HG02852 (cell line): ENCODE data around the gene UCN2.

Source experiments
- ATAC-seq: cut with Tn5 transposase; IDR thresholded peaks from one replicate; pipeline ENCODE4 v1.9.1; 2021; ENCODE audit warnings: mild to moderate bottlenecking, moderate library complexity; ENCODE audit not compliant: unreplicated experiment

UCN2 gene

DNA sequence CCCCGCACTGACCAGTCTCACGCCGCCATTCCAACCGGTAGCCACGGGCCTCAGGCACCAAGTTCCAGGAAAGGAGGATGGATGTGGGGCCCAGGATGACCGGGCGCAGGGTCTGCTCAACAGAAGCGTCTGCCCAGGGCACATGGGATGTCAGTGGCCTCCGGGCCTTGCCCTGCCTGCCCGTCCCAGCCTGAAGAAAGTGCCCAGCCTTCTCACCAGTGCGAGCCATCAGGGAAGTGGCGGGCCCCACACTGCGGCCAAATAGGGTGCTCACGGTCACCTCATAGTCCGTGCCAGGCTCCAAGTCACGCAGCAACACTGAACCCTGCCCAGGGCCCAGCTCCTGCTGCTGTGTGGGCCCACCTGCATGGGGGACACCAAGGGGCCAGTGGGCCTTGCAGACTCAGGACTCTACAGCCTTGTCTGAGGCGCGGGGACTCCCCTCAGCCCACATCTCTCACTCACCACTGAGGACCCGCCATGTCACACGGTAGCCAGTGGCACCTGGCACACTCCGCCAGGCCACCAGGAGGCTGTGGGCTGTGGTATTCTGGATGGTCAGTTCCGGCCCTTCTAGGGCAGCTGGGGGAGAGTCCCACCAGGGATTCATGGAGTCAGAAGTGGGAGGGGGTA, 28.4 kb upstream of the UCN2 start:
- no peak for ATAC-seq

DNA sequence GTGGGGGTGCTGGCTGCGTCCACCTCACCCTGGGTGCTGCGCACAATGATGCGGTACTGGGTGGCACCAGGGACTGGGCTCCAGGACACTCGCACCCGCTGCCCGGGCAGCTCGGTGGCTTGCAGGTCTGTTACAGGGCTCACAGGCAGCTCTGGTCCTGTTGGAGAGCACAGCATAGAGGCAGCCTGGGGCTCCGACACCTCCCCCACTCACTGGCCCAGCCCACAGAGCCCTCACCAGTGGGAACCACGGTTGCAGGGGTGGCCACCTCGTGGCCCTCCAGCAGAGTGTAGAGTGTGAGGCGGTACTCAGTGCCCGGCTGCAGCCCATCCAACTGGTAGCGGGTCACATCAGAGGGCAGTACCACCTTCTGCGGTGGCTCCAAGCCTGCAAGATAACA, 27.9 kb upstream of the UCN2 start:
- no peak for ATAC-seq

DNA sequence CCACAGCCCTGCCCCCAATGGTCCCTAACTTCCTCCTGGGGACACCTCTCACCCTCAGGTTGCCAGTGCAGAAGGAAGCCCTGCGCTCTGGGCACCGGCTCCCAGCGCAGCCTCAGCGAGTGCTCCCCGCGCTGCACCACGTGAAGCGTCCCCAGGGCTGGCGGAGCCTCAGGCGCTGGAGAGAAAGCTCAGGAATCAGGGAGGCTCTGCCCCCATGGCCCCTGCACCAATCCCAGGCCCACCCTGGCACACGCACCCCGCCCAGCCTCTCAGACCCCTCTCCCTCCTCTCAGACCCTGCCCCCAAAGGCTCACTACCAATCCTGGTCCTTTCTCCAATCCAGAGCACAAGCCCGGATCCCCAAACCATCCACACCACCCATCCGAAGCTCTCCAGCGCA, 24.6 kb upstream of the UCN2 start:
- no peak for ATAC-seq

DNA sequence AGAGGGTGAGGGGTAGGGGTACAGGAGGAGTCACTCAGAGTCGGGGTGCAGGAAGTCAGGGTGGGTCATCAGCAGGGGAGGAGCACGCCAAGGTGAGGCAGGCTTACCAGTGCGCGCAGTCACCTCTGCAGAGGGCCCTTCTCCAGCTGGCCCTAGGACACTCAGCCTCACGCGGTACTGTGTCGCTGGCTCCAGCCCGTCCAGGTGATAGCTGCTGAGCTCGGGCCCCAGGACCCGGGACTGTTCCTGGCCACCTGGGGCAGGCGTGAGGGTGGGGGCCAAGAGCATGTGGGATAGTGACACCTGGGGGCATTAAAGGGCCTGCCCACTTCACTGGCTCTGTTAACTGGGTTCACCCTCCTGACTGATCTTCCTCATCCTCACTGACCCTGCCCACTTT, 24.1 kb upstream of the UCN2 start:
- no peak for ATAC-seq

DNA sequence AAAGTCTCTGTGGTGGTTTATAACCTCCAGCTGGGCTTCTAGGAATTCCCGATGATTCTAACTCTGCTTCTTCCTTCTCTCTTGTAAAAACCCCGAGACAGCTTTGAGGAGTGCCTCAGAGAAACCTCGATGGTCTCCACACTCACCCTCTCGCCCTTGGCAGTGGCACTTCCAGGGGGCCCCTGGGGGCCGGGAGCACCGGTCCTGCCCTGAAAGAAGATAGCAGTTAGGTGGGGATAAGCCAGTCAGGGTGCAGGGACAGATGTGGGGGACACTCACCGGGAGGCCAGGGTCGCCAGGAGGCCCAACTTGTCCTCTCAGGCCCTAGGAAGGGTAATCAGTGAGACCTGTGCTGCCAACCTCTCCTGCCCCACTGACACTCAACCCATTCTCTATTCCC, 21.8 kb upstream of the UCN2 start:
- ATAC-seq: no peak

DNA sequence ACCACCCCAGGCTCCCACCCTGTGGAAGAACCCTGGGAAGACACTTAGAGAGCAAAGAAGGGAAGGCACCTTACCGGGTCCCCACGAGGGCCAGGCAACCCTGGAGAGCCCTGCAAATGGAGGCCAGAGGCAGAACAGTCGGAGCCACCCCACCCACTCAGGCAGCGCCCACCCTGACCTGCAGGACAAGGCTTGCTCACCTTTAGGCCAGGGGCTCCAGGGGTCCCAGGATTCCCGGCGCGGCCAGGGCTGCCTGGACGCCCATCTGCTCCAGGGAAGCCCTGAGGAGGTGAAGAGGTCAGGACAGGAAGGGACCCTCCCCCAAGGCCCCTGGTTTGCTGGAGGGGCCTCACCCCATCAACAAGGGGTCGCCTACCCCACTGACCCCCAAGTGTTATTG, 21.3 kb upstream of the UCN2 start:
- ATAC-seq: no peak

DNA sequence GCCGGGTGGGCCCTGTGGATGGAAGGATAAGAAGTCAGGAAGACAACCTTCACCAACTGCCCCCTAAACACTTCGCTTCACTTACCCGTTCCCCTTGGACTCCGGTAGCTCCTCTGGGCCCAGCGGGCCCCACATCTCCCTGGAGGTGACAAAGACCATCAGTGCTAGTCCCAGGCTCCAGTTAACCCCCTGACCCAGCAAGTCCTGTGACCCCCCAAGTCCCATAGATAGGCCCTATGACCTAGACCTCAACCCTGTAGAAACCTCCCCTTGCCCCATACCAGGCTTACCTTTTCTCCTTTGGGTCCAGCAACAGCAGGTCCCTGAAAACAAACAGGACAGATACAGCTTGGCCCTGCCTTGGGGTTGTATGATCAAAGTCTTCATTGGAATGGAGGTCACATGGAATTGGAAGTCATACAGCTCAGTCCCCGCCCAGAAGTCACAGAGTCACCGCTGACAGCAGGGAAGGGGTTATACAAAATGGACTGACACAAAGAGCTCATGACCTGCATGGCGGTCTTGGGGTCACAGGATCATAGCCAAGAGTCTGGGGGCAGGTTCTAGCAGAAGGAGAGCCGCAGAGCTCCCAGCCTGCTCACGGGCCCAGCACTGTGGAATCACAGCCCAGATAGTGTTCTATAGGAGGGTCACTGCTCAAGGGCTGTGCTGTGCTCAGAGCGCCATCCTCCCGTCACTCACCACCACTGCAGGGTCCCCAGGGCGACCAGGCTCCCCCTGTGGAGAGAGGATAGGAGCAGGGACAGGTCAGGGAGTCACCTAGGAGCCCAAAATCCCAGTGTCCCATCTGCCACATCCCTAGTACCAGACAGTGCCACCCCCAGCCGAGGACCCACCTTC, 18.3 kb upstream of the UCN2 start:
- no peak for ATAC-seq

DNA sequence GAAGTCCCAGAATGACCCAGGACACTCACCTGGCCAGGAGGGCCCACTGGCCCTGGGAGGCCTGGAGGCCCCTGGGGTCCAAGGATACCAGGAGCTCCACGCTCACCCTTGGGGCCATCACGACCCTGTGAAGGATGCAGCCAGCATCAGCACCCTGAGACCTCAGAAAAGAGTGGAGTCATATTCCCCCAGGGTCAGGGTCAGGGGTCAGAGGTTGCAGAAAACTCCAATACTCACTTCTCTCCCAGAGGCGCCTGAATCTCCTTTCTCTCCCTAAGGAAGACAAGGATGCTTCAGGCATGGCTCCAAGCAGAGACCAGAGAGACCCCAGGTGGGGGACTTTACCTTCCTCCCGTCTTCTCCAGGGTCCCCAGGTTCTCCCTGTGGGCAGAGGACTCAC, 13.1 kb upstream of the UCN2 start:
- ATAC-seq: no peak

DNA sequence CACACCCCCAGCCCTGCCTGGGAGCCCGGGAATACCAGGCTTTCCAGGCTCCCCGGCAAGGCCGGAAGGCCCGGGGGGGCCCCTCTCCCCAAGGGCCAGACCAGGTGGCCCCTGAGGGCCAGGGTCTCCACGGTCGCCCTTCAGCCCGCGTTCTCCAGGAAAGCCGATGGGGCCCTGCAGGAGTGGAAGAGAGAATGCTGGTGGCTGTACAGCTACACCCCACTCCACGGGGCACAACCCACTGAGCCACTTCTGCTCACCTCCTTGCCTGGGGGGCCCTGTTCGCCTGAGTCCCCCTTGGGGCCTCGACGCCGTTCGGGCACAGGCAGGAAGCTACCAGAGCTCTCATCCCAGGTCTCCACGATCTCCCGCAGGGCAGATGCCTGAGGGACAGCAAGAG, 11.8 kb upstream of the UCN2 start:
- ATAC-seq: no peak

DNA sequence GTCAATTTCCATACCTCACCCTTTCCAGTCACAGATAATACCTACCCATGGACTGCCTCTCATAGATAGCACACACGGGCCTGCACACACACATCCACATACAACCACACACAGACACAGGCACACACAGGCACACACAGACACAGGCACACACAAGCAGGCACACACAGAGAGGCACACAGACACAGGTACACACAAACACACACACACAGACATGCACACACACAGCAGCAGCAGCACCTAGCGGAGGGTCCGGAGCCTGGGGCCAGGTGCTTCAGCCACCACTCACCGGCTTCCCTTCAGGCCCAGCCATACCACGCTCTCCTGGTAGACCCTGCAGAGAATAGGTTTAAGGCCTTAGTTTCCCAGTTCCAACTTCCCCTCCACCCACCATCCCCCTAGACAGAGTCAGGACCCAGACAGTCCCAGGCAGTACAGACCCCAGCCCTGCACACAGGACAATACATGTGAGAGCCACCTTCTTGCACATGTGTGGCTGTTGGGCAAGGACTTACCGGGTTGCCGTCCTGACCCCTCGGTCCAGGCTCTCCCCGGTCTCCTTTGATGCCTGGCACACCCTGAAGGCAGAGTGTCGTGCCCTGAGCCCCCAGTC, 10.5 kb upstream of the UCN2 start:
- no peak for ATAC-seq

DNA sequence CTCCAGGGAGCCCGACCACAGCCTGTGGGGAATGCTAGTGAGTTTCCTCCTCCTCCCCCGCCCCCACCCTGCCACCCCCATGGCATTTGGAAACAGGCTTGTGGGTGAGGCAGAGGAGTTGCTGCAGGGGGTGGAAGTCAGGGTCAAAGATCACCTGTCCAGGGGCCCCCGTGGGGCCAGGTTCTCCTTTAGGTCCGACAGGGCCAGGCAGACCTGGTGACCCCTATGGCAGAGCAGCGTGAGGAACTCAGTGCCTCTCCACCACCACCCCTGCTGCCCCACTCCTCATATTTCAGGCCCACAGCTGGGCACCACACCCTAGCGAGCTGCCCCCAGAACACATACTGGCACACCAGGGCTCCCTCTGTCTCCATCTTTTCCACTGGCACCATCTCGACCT, 8.9 kb upstream of the UCN2 start:
- ATAC-seq: no peak

DNA sequence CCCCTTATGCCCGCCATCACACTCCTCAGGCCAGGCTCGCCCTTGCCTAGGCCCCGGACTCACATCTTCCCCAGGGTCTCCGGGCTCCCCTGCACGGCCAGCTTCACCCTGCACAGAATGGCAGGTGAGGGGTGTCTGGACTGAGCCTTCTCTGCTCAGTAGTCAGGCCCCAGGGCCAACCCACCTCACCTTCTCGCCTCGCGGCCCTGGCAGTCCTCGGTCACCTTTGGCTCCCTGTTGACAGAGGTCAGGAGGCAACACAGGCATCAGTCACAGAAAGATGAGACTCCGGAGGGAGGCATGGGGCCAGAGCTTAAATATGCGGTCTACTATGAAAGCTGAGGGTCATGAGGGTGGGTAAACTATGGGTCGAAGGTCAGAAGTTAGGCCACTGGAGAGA, 8.4 kb upstream of the UCN2 start:
- no peak for ATAC-seq

DNA sequence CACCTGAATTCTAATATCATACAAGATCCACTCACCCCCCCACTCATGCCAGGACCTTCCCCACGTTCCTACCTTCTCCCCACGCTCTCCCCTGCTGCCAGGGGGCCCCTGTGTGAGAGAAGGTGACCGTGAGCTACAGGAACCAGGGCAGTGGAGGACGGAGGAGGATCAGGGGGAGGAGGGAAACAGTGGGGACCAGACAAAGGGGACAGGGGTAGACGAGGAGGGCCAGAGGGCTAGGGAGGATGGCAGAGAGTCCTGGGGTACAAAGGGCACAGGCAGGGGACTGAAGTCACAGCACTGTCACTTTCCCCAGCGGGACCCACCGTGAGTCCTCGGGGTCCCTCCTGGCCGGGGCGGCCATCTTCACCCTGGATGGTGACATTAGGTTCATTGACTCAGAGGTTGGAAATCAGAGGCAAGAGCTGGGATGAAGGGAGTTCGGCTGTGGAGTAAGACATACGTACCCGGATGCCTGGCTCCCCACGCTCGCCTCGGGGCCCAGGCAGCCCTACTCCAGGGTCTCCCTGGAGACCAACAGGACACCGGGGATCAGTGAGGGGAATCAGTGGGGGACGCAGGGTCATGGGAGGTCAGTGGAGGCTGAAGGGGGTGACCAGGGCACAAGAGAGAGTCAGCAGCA, 6.3 kb upstream of the UCN2 start:
- no peak for ATAC-seq

DNA sequence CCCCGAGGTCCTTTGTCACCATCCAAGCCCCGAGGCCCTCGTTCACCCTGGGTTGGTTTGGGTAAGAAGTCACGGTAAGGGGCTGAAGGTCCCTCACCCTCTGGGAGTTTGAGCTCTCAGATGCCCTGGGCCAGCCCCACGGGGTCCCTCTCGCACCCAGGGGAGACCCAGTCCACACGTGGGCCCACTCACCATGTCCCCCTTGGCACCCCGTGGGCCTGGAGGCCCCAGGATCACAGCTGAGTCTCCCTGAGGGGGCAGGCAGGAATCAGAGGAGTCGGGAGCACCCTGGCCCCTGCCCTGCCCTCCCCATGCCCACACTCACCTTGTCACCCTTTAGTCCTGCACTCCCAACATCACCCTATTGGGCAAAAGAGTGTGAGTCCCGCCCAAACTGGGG, 5.8 kb upstream of the UCN2 start:
- no peak for ATAC-seq

DNA sequence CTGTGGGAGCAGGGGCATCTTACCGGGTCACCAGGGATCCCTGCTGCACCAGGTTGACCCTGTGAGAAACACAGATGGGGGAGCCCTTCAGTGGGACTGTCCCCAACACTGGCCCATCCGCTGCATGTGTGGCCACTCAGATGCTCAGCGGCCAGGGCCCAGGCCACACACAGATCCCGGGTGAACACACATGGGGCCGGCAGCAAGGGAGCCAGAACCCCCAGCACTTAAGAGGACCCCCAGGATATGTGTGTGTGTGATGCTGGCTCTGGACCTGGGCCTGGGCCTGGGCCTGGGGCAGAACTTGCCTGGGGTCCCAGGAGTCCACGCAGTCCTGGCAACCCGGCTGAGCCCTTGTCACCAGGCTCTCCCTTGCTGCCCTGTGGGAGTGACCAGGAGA, 4.9 kb upstream of the UCN2 start:
- ATAC-seq: no peak

DNA sequence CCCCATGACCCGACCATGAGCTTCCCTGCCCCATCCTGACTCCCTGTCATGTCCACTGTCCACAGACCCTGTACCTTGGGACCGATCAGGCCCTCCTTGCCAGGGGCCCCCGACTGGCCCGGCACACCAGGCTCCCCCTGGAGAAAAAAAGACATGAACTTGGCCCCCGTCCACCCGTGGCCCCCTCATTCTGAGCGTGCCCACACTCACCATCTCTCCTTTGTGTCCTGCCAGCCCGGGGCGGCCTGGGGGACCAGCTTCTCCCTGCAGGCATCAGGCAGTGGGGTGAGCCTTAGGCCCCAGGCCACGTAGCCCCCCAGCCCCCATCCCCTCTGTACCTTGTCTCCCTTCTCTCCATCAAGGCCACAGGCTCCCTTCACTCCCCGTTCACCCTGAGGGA, 3.9 kb upstream of the UCN2 start:
- ATAC-seq: no peak

DNA sequence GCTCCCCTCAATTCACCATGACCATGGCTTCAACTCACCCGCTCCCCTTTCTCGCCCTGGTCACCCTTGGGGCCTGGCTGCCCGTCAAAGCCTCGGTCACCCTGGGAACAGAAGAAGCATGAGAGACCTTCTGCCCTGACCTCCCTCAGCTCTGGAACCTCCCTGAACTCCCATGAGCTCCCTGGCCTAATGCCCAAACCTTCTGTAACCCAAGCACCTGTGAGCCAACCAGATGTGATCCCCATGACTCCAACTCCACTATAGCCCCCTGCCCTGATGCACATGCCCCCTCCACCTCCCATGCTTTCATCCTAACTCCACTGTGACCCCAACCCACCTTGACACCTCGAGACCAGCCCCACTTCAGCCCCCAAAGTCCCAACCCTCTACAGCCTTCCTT, 3.5 kb upstream of the UCN2 start:
- no peak for ATAC-seq

DNA sequence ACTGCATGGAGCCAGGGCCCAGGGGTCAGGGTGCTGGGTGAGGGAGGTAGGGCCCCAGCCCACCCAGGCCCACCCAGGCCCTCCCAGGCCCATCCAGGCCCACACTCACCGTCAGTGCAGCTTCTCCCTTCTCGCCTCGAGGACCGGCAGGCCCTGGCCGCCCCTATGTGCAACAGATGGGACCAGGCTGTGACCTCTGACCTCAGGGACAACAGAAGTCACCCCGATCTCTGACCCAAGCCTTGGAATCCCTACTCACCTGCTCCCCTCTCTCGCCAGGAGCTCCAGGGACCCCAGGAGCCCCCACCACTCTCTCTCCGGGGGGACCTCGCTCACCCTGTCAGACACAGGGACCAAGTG, 2.8 kb upstream of the UCN2 start:
- ATAC-seq: no peak

DNA sequence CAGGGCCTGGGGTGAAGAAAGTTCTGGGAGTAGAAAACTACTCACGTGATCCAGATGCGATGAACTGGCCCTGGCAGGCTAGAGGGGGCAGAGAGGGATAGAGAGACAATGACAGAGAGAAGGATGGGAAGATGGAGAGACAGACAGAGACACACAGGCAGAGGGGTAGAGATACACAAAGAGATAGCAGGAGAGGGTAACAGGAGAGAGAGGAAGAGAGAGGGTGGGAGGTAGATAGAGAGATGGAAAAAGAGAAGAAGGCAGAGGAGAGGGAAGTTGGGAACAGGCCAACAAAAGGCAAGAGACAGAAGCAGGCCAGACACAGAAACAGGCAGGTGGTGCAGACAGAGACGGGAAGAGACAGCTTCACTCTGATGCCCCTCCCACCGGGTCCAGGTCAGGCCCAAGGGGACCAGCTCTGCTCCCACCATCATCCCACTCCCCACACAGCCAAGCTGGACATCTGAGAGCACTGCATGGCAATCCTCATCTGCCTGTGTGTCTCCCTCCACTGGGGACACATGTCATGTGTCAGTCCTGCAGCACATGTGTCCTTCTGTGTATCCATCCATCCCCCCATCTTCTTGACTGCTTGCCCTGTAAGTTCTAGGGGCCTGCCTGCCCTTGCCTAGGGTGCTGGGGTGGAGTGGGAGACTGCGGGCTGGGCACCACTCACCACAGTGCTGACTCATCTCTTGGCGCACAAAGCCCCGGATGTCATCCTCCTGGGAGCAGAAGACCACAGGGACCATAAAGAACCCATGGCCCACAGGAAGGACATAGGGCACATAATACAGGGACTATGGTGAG, 2.2 kb upstream of the UCN2 start:
- no peak for ATAC-seq

DNA sequence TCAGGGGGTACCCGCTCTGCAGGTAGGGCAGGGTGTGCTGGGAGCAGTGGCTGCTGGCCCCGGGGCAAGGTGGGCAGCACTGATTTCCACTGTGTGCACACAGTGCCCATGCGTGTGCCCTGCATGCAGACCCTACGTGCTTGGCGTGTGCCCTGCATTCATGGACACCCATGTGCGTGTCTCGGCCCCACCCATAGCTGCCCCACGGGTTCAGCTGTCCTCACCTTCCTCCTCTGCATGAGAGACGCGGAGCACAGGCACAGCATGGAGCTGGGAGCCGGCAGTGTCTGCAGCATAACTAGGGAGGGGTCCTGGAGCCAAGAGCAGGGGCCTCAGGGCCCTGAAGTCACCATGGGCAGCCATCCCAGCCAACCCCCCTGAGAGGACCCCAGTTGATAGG, 1.6 kb upstream of the UCN2 start:
- no peak for ATAC-seq

DNA sequence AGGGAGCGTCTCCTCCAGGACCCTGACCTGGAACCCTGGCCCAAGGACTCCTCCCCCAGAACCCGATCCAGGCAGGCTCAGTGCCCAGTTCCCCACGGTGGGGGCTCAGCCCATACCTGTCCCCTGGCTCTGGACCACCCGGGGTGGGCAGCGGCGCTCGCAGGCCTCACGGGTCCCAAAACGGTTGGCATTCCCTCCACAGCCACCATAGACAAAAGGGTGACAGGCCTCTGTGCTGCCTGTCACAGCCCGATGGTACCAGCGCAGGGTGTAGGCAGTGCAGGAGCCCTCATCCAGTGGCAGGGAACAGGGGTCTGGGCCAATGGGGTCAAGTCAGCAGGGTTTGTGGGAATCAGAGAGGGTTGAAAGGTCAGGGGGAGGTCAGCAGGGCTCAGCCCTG, 1.1 kb upstream of the UCN2 start:
- ATAC-seq: no peak
